Coronary artery (tissue), 2 donors: Measurements from ENCODE around the gene DPYD.

Source experiments
- DNase-seq: peaks from one replicate; pipeline ENCODE4 v3.0.0-alpha.2; 2017; ENCODE audit warnings: low spot score
- H3K27ac ChIP-seq, 2 donors: fragments of 200-600 bp; sonication (generic); one replicate each; pipeline ENCODE4 v1.5.1; 2016 to 2019
- H3K4me3 ChIP-seq: fragments of 200-600 bp; sonication (generic); 2 replicates; pipeline ENCODE4 v1.5.1; 2016; ENCODE audit warnings: mild to moderate bottlenecking, moderate library complexity
- CTCF ChIP-seq: fragments of 200-600 bp; sonication (generic); IDR thresholded peaks from one replicate; pipeline ENCODE4 v1.5.1; 2019; ENCODE audit warnings: antibody characterized with exemption

The DPYD gene

DNA sequence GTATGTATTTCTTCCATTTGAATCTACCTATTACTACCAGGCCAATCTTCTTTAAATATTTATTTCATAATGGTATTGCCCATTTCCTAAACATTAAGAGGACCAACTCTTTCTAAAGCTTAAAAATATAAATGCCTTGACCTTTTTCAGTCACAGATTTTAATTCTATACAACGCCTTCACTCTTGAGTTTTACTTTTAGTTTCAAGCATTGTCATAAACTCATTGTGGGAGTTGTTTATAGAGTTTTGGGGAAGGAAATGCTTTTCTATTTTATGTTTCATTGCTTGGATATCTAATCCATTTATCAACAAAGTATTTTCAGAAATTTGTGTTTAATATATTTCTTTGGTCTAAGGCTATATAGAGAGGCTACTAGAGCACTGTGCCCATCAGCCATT lies 155.8 kb downstream of the DPYD start:
- H3K4me3 ChIP-seq, result no peak overlapping the region
- no peak overlapping the region for H3K27ac ChIP-seq
- DNase-seq, result no peak
- no peak for TF ChIP-seq CTCF

DNA sequence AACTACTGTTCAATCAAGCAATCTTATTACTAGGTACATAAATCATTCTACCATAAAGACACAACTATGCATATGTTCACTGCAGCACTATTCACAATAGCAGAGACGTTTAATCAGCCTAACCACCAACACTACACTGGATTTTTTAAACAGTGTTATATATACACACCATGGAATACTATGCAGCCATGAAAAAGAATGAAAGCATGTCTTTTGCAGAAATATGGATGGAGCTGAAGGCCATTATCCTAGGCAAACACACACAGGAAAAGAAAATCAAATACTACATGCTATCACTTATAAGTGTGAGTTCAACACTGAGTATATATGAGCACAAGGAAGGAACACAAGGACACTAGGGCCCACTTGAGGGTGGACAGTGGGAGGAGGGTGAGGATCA lies 159.2 kb downstream of the DPYD start:
- no peak for DNase-seq
- TF ChIP-seq CTCF, result no peak
- Histone ChIP-seq H3K27ac (no peak overlapping the region), H3K4me3 (no peak overlapping the region)

- DNase-seq, result no peak
- H3K4me3 ChIP-seq, result no peak overlapping the region
- no peak overlapping the region for H3K27ac ChIP-seq
- no peak for TF ChIP-seq CTCF
These were observed 161.8 kb downstream of the DPYD start for GRCh38 chr1:97759078-97759477.

DNA sequence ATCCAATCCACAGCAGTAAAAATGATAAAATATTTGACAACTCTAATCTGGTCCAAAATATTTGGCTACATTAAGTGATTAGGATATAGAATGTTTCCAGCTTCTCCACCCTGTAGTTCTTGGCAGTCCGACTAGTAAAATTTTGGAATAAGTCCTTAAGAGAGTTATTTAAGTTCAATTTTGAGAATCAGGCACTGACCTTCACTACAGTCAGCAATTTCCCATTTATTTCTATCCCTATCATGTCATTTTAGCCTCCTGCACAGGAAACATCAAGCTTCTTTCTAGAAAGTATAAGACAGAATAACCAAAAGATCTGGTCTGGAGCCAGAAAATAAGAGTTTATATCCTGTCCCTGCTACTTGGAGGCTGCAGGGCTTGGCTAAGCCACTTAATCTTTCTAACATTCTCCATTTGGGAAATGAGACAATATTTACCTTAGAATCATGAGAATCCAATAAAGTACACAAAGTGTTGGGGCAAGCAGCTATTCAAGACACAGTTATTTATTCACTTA lies 162.2 kb downstream of the DPYD start:
- H3K4me3 ChIP-seq, result no peak overlapping the region
- H3K27ac ChIP-seq, result no peak overlapping the region
- no peak for DNase-seq

GRCh38 chr1:97745912-97746311 lies 174.9 kb downstream of the DPYD start:
- Histone ChIP-seq H3K4me3 (no peak overlapping the region), H3K27ac (no peak overlapping the region)
- no peak for TF ChIP-seq CTCF
- no peak for DNase-seq

More for the DNA sequence above, 162.2 kb downstream of the DPYD start:
- no peak for TF ChIP-seq CTCF

GRCh38 chr1:97744977-97745376 lies 175.9 kb downstream of the DPYD start:
- Histone ChIP-seq H3K4me3 (no peak overlapping the region), H3K27ac (no peak overlapping the region)
- no peak for DNase-seq
- TF ChIP-seq CTCF, result no peak

GRCh38 chr1:97743129-97743528 lies 177.7 kb downstream of the DPYD start:
- Histone ChIP-seq H3K4me3 (no peak overlapping the region), H3K27ac (no peak overlapping the region)
- DNase-seq, result no peak
- TF ChIP-seq CTCF, result no peak
